Kidney (tissue), 14 donors: ENCODE results near the gene GPR26. TPM values are rescaled to one million over a fixed set of nuclear protein-coding genes. Genes with fewer than 3 reads are reported as not detected.
"Not testable (repeated sequence)": the region's sequence is repeated elsewhere in the genome, so short reads cannot be mapped to it uniquely, and the experiment has no call there.

Source experiments
- DNase-seq, 5 donors: peaks; one replicate each; pipeline ENCODE4 v3.0.0-alpha.2; 2013 to 2020
- FAIRE-seq: peaks from 2 replicates; lab custom pipeline; 2012; peaks lifted over from hg19 to GRCh38; lab: Jason Lieb, UNC
- H3K27ac ChIP-seq, 2 donors: one replicate each; pipeline ENCODE4 v1.7.0; 2013; ENCODE audit warnings: low read depth in 2 of 2, low read length in 2 of 2, inconsistent platforms in 1 of 2
- H3K27me3 ChIP-seq: one replicate; pipeline ENCODE4 v1.7.1; 2013; ENCODE audit warnings: low read length, inconsistent platforms; ENCODE audit not compliant: control insufficient read depth, insufficient read depth
- H3K36me3 ChIP-seq, 3 donors: one replicate each; pipeline versions ENCODE4 v1.7.0 to v1.7.1; 2013; ENCODE audit warnings: low read length in 3 of 3, control low read depth in 1 of 3, inconsistent platforms in 1 of 3; ENCODE audit not compliant: insufficient read depth in 3 of 3, control insufficient read depth in 2 of 3
- H3K4me1 ChIP-seq, 3 donors: one replicate each; pipeline versions ENCODE4 v1.7.0 to v1.7.1; 2013; ENCODE audit warnings: low read length in 3 of 3, inconsistent platforms in 1 of 3, low read depth in 1 of 3; ENCODE audit not compliant: control insufficient read depth in 2 of 3, insufficient read depth in 2 of 3
- H3K4me3 ChIP-seq, 3 donors: one replicate each; pipeline versions ENCODE4 v1.7.0 to v1.8.1; 2013; ENCODE audit warnings: low read length in 3 of 3, control low read depth in 1 of 3, inconsistent platforms in 1 of 3
- H3K9ac ChIP-seq, 3 donors: one replicate each; pipeline versions ENCODE4 v1.7.0 to v1.7.1; 2013; ENCODE audit warnings: low read length in 3 of 3, control low read depth in 1 of 3, inconsistent platforms in 1 of 3
- H3K9me3 ChIP-seq, 3 donors: one replicate each; pipeline versions ENCODE4 v1.7.0 to v1.7.1; 2013; ENCODE audit warnings: low read length in 3 of 3, control low read depth in 1 of 3, inconsistent platforms in 1 of 3; ENCODE audit not compliant: control insufficient read depth in 2 of 3, insufficient read depth in 1 of 3
- CTCF ChIP-seq: IDR thresholded peaks from 3 replicates; pipeline ENCODE4 v1.5.1; 2012; ENCODE audit warnings: mild to moderate bottlenecking, moderate library complexity, borderline replicate concordance; ENCODE audit not compliant: insufficient read depth; ENCODE audit errors: extremely low read depth
- intact Hi-C: fragments of 100-400 bp; cut with DNase I; formaldehyde crosslinking; loops from one replicate; pipeline ENCODE4 v1.11.1; 2022
- polyA plus RNA-seq: library from polyadenylated mRNA; stranded (reverse); fragments of 350-450 nt; fragmentation: Illumina TruSeq; extraction: RNeasy Lipid Tissue Mini Kit (QIAGEN cat#74804); gene quantifications from one replicate; pipeline ENCODE4 v1.2.3, GENCODE V29; 2014; ENCODE audit warnings: low read depth, low replicate concordance; ENCODE audit not compliant: insufficient read depth
- total RNA-seq: library from RNA; stranded (reverse); fragmentation: NEBNext Ultra II Directional; extraction: Animal tissue kit (Norgen Biotek cat#: 25700); gene quantifications from one replicate; pipeline ENCODE4 v1.2.1, GENCODE V29; 2021
- donor health status: control.
- donor health status: control.
- donor health status: control.
- donor health status: control.
- donor health status: control.
- donor health status: DM: yes; HTN: yes; CAD: no.
- donor health status: Normal renal cell carcinoma (clear cell type).

Gene GPR26
- total and polyA plus RNA-seq, 2 donors from 2014 or later, result not detected

- H3K9ac ChIP-seq, result no peak overlapping the region
- no peaks in the 10 kb centered on the region for H3K9me3 ChIP-seq
- no peaks in the 10 kb centered on the region for H3K27me3 ChIP-seq
- no peaks in the 10 kb centered on the region for H3K4me1 ChIP-seq
- no peak for TF ChIP-seq CTCF
- H3K27ac ChIP-seq, result no peak overlapping the region
- DNase-seq (no peak), FAIRE-seq (no peak)
- intact Hi-C loops, result no loop called here
- no peaks in the 10 kb centered on the region for H3K36me3 ChIP-seq
- H3K4me3 ChIP-seq, result no peak overlapping the region
Measured at GRCh38 chr10:123726836-123727235, 60.7 kb downstream of the GPR26 start.

GRCh38 chr10:123729523-123729922 is 63.4 kb downstream of the GPR26 start:
- no peaks in the 10 kb centered on the region for H3K36me3 ChIP-seq
- H3K4me1 ChIP-seq, result no peaks in the 10 kb centered on the region
- no peak overlapping the region for H3K27ac ChIP-seq
- H3K9me3 ChIP-seq, result no peaks in the 10 kb centered on the region
- no peak for FAIRE-seq
- no peaks in the 10 kb centered on the region for H3K27me3 ChIP-seq
- no peak overlapping the region for H3K4me3 ChIP-seq
- no peak overlapping the region for H3K9ac ChIP-seq
- no peak for DNase-seq
- no peak for TF ChIP-seq CTCF
- intact Hi-C loops, result no loop called here

GRCh38 chr10:123736917-123737316 is 70.8 kb downstream of the GPR26 start:
- FAIRE-seq, H3K9me3 ChIP-seq, H3K27ac ChIP-seq, H3K4me1 ChIP-seq, DNase-seq, H3K9ac ChIP-seq, intact Hi-C loops, H3K36me3 ChIP-seq, H3K4me3 ChIP-seq, H3K27me3 ChIP-seq: not testable (repeated sequence)

GRCh38 chr10:123741146-123741545 is 75.0 kb downstream of the GPR26 start:
- Histone ChIP-seq H3K27ac (no peak overlapping the region), H3K36me3 (no peaks in the 10 kb centered on the region), H3K9ac (no peak overlapping the region), H3K4me3 (no peak overlapping the region), H3K4me1 (no peaks in the 10 kb centered on the region), H3K27me3 (no peaks in the 10 kb centered on the region), H3K9me3 (no peaks in the 10 kb centered on the region)
- DNase-seq (no peak), FAIRE-seq (no peak)
- TF ChIP-seq CTCF, result no peak
- intact Hi-C loops, result no loop called here
